Measurements from ENCODE around the gene YWHAH. TPM values are rescaled to one million over a fixed set of nuclear protein-coding genes. Genes with fewer than 3 reads are reported as not detected.

The YWHAH gene
- total and polyA plus RNA-seq, 8 donors = 20.5 to 284 (median 88.5) TPM

DNA sequence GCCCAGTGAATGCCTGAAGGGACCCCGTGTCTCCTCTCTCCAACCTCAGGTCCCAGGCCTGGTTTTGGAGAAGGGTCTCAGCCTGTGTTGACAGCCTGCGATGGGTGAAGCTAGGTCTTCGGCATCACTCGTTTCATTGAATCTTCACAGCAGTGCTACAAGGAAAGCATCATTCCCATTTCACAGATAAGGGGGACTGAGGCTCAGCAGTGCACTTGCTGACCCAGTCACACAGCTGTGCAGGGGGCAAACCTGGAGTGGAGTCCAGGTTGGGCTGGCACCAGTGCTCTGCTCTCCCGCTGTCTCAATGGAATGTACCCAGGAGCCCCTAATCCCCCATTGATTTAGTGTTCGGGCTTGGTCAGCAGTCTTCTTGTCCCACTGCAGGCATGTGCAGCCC lies 10.9 kb upstream of the YWHAH start:
- H3K4me3 ChIP-seq = no peak overlapping the region
- DNase-seq = no peak
- 86 to 96% (median 95%) methylated on average over 6 of the region's 6 CpGs for WGBS, 5 donors
- H3K36me3 ChIP-seq = no peaks in the 10 kb centered on the region
- no peaks in the 10 kb centered on the region for H3K27me3 ChIP-seq
- no peaks in the 10 kb centered on the region for H3K4me1 ChIP-seq
- intact Hi-C loops (cut with DNase I; ENCODE audit: low total_unique reads) = no loop called here
- no peaks in the 10 kb centered on the region for H3K9me3 ChIP-seq
- TF ChIP-seq, protein P1, sequence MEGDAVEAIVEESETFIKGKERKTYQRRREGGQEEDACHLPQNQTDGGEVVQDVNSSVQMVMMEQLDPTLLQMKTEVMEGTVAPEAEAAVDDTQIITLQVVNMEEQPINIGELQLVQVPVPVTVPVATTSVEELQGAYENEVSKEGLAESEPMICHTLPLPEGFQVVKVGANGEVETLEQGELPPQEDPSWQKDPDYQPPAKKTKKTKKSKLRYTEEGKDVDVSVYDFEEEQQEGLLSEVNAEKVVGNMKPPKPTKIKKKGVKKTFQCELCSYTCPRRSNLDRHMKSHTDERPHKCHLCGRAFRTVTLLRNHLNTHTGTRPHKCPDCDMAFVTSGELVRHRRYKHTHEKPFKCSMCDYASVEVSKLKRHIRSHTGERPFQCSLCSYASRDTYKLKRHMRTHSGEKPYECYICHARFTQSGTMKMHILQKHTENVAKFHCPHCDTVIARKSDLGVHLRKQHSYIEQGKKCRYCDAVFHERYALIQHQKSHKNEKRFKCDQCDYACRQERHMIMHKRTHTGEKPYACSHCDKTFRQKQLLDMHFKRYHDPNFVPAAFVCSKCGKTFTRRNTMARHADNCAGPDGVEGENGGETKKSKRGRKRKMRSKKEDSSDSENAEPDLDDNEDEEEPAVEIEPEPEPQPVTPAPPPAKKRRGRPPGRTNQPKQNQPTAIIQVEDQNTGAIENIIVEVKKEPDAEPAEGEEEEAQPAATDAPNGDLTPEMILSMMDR (IDR thresholded peaks at IDR 0.05) = no peak
- no peak for TF ChIP-seq POLR2AphosphoS5 (IDR thresholded peaks at IDR 0.05)
- no peak for TF ChIP-seq EP300 (IDR thresholded peaks at IDR 0.05)
- no peak for TF ChIP-seq POLR2A (IDR thresholded peaks at IDR 0.05)
- H3K27ac ChIP-seq = no peak overlapping the region

- no peaks in the 10 kb centered on the region for H3K4me1 ChIP-seq
- H3K4me3 ChIP-seq = no peak overlapping the region
- no peaks in the 10 kb centered on the region for H3K36me3 ChIP-seq
- no peaks in the 10 kb centered on the region for H3K27me3 ChIP-seq
- no peak overlapping the region for H3K27ac ChIP-seq
- DNase-seq = peak in 1 of 2 donors; percentile 39
- intact Hi-C loops (cut with DNase I; ENCODE audit: low total_unique reads) = no loop called here
- TF ChIP-seq EP300 (IDR thresholded peaks at IDR 0.05) (no peak), POLR2AphosphoS5 (IDR thresholded peaks at IDR 0.05) (no peak)
- H3K9me3 ChIP-seq = no peaks in the 10 kb centered on the region
- 84 to 93% (median 91%) methylated on average over 15 to 17 of the region's 17 CpGs for WGBS, 5 donors
Observed at GRCh38 chr22:31933816-31934482, 10.4 kb upstream of the YWHAH start.

- no peaks in the 10 kb centered on the region for H3K4me1 ChIP-seq
- intact Hi-C loops (cut with DNase I; ENCODE audit: low total_unique reads) = no loop called here
- no peak overlapping the region for H3K27ac ChIP-seq
- no peaks in the 10 kb centered on the region for H3K9me3 ChIP-seq
- no peak overlapping the region for H3K4me3 ChIP-seq
- no peaks in the 10 kb centered on the region for H3K36me3 ChIP-seq
- no peaks in the 10 kb centered on the region for H3K27me3 ChIP-seq
- 66 to 80% (median 73%) methylated on average over 4 of the region's 4 CpGs for WGBS, 5 donors
- TF ChIP-seq POLR2AphosphoS5 (IDR thresholded peaks at IDR 0.05) (no peak), POLR2A (IDR thresholded peaks at IDR 0.05) (no peak), EP300 (IDR thresholded peaks at IDR 0.05) (no peak)
- TF ChIP-seq, protein P1 (IDR thresholded peaks at IDR 0.05) = no peak
- no peak for DNase-seq
Observed at GRCh38 chr22:31935961-31936635, 8.2 kb upstream of the YWHAH start.

GRCh38 chr22:31937341-31937740 lies 7.0 kb upstream of the YWHAH start:
- Histone ChIP-seq H3K4me3 (no peak overlapping the region), H3K27me3 (no peaks in the 10 kb centered on the region), H3K27ac (no peak overlapping the region), H3K36me3 (no peaks in the 10 kb centered on the region), H3K9me3 (no peaks in the 10 kb centered on the region), H3K4me1 (no peaks in the 10 kb centered on the region)
- TF ChIP-seq POLR2AphosphoS5 (IDR thresholded peaks at IDR 0.05) = no peak
- TF ChIP-seq POLR2A (IDR thresholded peaks at IDR 0.05) = no peak
- DNase-seq = no peak
- intact Hi-C loops (cut with DNase I; ENCODE audit: low total_unique reads) = no loop called here
- WGBS, 5 donors = 71 to 88% (median 80%) methylated on average over 3 of the region's 3 CpGs

DNA sequence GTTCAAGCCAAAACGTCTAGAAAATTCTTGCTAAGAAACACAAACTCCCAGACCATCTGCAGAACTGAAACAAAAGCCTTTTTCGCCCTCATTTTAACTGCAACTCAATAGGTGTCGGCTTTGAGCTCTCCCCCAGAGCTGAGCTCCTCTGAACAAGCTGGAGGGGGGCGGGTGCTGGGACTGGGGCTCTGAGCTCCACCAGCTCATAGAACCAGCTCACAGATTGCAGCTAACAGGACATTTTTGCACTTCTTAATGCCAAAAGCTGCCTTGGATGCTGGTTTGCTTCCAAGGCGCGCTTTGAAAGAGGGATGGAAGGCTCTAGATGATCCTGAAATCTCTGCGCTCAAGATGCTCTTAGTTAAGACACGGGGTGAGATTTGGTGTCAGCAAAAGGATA lies 6.0 kb upstream of the YWHAH start:
- no peak for DNase-seq
- Histone ChIP-seq H3K27ac (no peak overlapping the region), H3K9me3 (no peaks in the 10 kb centered on the region), H3K36me3 (no peaks in the 10 kb centered on the region), H3K4me1 (peaks cover 0 to 4% (median 2%) of the 10 kb centered on the region in 4 donors), H3K4me3 (no peak overlapping the region), H3K27me3 (no peaks in the 10 kb centered on the region)
- intact Hi-C loops (cut with DNase I; ENCODE audit: low total_unique reads) = no loop called here
- no peak for TF ChIP-seq POLR2AphosphoS5 (IDR thresholded peaks at IDR 0.05)
- TF ChIP-seq POLR2A (IDR thresholded peaks at IDR 0.05) = no peak
- TF ChIP-seq EP300 (IDR thresholded peaks at IDR 0.05) = no peak
- WGBS, 5 donors = 77 to 86% (median 78%) methylated on average over 8 of the region's 8 CpGs

- DNase-seq = no peak
- intact Hi-C loops (cut with DNase I; ENCODE audit: low total_unique reads) = no loop called here
Observed at GRCh38 chr22:31940506-31940905, 3.8 kb upstream of the YWHAH start.

More at GRCh38 chr22:31940506-31940905, 3.8 kb upstream of the YWHAH start:
- 74 to 85% (median 80%) methylated on average over 9 of the region's 9 CpGs for WGBS, 5 donors
- Histone ChIP-seq H3K4me1 (peaks cover 0 to 12% (median 11%) of the 10 kb centered on the region in 4 donors), H3K27ac (no peak overlapping the region), H3K36me3 (no peaks in the 10 kb centered on the region), H3K27me3 (no peaks in the 10 kb centered on the region), H3K4me3 (no peak overlapping the region), H3K9me3 (no peaks in the 10 kb centered on the region)
- no peak for TF ChIP-seq EP300 (IDR thresholded peaks at IDR 0.05)
- TF ChIP-seq POLR2A (IDR thresholded peaks at IDR 0.05) = no peak
- no peak for TF ChIP-seq POLR2AphosphoS5 (IDR thresholded peaks at IDR 0.05)
- TF ChIP-seq, protein P1 (IDR thresholded peaks at IDR 0.05) = no peak

All from stomach (tissue), 9 donors.